HEK293 (cell line): ENCODE results near the gene UNC80.

Experiments
- CTCF ChIA-PET: fragments of 350-600 bp; formaldehyde crosslinking; extraction: SDS; loops from one replicate; lab custom pipeline; 2021; ENCODE audit warnings: antibody characterized with exemption; lab: Yijun Ruan, JAX
- POLR2A ChIA-PET: fragments of 300-600 bp; formaldehyde crosslinking; extraction: SDS; loops from one replicate; lab custom pipeline; 2020; ENCODE audit warnings: antibody characterized with exemption, inconsistent platforms; lab: Yijun Ruan, JAX
- H3K27ac ChIP-seq: fragments of 200-500 bp; sonication (Bioruptor generic); 2 replicates; pipeline ENCODE4 v1.5.1; 2014; ENCODE audit warnings: low read depth, low read length, control low read depth, inconsistent platforms; ENCODE audit errors: extremely low read depth
- H3K36me3 ChIP-seq, 2 experiments: fragments of 200-500 bp in 1 of 2; sonication (Bioruptor generic) in 1 of 2; 1 replicate in 1 of 2; 2 replicates in 1 of 2; pipeline ENCODE4 v1.5.1; 2014 to 2017; ENCODE audit warnings: inconsistent platforms in 2 of 2, low read length in 2 of 2; ENCODE audit not compliant: control insufficient read depth in 2 of 2, insufficient read depth in 1 of 2
- H3K4me1 ChIP-seq: fragments of 200-500 bp; sonication (Bioruptor generic); 2 replicates; pipeline ENCODE4 v1.5.1; 2014; ENCODE audit warnings: mild to moderate bottlenecking, low read length, inconsistent platforms; ENCODE audit not compliant: control insufficient read depth, insufficient read depth
- H3K4me3 ChIP-seq: 2 replicates; pipeline ENCODE4 v1.5.1; 2011; ENCODE audit warnings: low read depth, mild to moderate bottlenecking, control low read depth, low read length, moderate library complexity
- H3K9me3 ChIP-seq: fragments of 200-500 bp; sonication (Bioruptor generic); 2 replicates; pipeline ENCODE4 v1.5.1; 2014; ENCODE audit warnings: low read depth, low read length, inconsistent platforms; ENCODE audit not compliant: control insufficient read depth, insufficient read depth
- BCL11B ChIP-seq: fragments of 450-650 bp; formaldehyde crosslinking; IDR thresholded peaks from 2 replicates; pipeline ENCODE4 v1.5.1; 2016; ENCODE audit warnings: low read depth, missing biosample characterization, missing genetic modification characterization
- HOXC10 ChIP-seq: sonication (generic); formaldehyde crosslinking; IDR thresholded peaks from 2 replicates; pipeline ENCODE4 v1.8.1; 2023; ENCODE audit warnings: mild to moderate bottlenecking, missing genetic modification reagents
- SCRT2 ChIP-seq: fragments of 450-650 bp; formaldehyde crosslinking; IDR thresholded peaks from 2 replicates; pipeline ENCODE4 v1.5.1; 2016; ENCODE audit warnings: missing biosample characterization, missing genetic modification characterization
- SP7 ChIP-seq: fragments of 450-650 bp; formaldehyde crosslinking; IDR thresholded peaks from 2 replicates; pipeline ENCODE4 v1.5.1; 2016; ENCODE audit warnings: missing biosample characterization, missing genetic modification characterization
- YY2 ChIP-seq: fragments of 450-650 bp; formaldehyde crosslinking; IDR thresholded peaks from 2 replicates; pipeline ENCODE4 v1.5.1; 2016; ENCODE audit warnings: missing biosample characterization, missing genetic modification characterization
- ZNF140 ChIP-seq: fragments of 450-650 bp; formaldehyde crosslinking; IDR thresholded peaks from 2 replicates; pipeline ENCODE4 v1.5.1; 2016; ENCODE audit warnings: missing biosample characterization, missing genetic modification characterization
- ZNF175 ChIP-seq: fragments of 450-650 bp; formaldehyde crosslinking; IDR thresholded peaks from 2 replicates; pipeline ENCODE4 v1.5.1; 2016; ENCODE audit warnings: missing biosample characterization, missing genetic modification characterization
- ZNF223 ChIP-seq: fragments of 450-650 bp; formaldehyde crosslinking; IDR thresholded peaks from 2 replicates; pipeline ENCODE4 v1.5.1; 2016; ENCODE audit warnings: missing biosample characterization, missing genetic modification characterization
- ZNF501 ChIP-seq: fragments of 450-650 bp; formaldehyde crosslinking; IDR thresholded peaks from 2 replicates; pipeline ENCODE4 v1.5.1; 2016; ENCODE audit warnings: missing biosample characterization, missing genetic modification characterization
- ZNF514 ChIP-seq: fragments of 450-650 bp; formaldehyde crosslinking; IDR thresholded peaks from 2 replicates; pipeline ENCODE4 v1.5.1; 2016; ENCODE audit warnings: missing biosample characterization, missing genetic modification characterization
- ZNF555 ChIP-seq: fragments of 450-650 bp; formaldehyde crosslinking; conservative IDR thresholded peaks from 2 replicates; pipeline ENCODE4 v1.5.1; 2017; ENCODE audit warnings: missing biosample characterization, mild to moderate bottlenecking, missing genetic modification characterization, inconsistent platforms
- ZNF561 ChIP-seq: fragments of 450-650 bp; IDR thresholded peaks from 2 replicates; pipeline ENCODE4 v1.5.1; 2018; ENCODE audit warnings: missing biosample characterization, missing genetic modification characterization, borderline replicate concordance
- ZNF571 ChIP-seq: fragments of 450-650 bp; formaldehyde crosslinking; IDR thresholded peaks from 2 replicates; pipeline ENCODE4 v1.5.0; 2017; ENCODE audit warnings: missing biosample characterization, missing genetic modification characterization
- ZNF629 ChIP-seq: fragments of 450-650 bp; formaldehyde crosslinking; IDR thresholded peaks from 2 replicates; pipeline ENCODE4 v1.5.1; 2017; ENCODE audit warnings: missing biosample characterization, missing genetic modification characterization
- ZNF747 ChIP-seq: fragments of 450-650 bp; formaldehyde crosslinking; IDR thresholded peaks from 2 replicates; pipeline ENCODE4 v1.5.1; 2016; ENCODE audit warnings: missing biosample characterization, missing genetic modification characterization
- TF ChIP-seq, protein P1 (sequence below): fragments of 450-650 bp; formaldehyde crosslinking; conservative IDR thresholded peaks from 2 replicates; pipeline ENCODE4 v1.5.1; 2016; ENCODE audit warnings: low read depth, missing biosample characterization, missing genetic modification characterization
- TF ChIP-seq, protein P2 (sequence below): fragments of 450-650 bp; formaldehyde crosslinking; IDR thresholded peaks from 2 replicates; pipeline ENCODE4 v1.5.1; 2017; ENCODE audit warnings: missing biosample characterization, mild to moderate bottlenecking, missing genetic modification characterization, moderate library complexity
- TF ChIP-seq, protein P3 (sequence below): fragments of 450-650 bp; formaldehyde crosslinking; IDR thresholded peaks from 2 replicates; pipeline ENCODE4 v1.5.1; 2016; ENCODE audit warnings: missing biosample characterization, missing genetic modification characterization
- TF ChIP-seq, protein P4 (sequence below): fragments of 450-650 bp; formaldehyde crosslinking; IDR thresholded peaks from 2 replicates; pipeline ENCODE4 v1.5.1; 2017; ENCODE audit warnings: missing biosample characterization, missing genetic modification characterization
- TF ChIP-seq, protein P5 (sequence below): fragments of 450-650 bp; formaldehyde crosslinking; IDR thresholded peaks from 2 replicates; pipeline ENCODE4 v1.5.1; 2016; ENCODE audit warnings: missing biosample characterization, missing genetic modification characterization

The UNC80 gene

DNA sequence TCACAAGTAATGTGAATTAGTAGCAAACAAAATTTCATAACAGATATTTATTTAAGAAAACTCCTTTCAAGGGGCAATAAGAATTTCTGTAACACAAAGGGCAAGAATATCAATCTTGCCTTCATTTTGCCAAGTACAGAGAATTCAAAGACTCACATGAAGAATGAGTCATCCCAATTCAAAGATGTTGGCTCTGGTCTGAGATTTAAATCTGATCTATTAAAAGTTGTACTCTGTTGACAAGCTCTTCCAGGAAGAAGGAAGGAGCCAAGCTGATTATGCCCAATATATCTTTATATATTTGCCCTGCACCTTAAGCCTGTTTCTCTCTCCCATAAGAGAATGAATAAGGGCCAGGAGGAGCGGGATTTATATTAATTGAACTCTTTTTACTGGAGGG lies 174.9 kb downstream of the UNC80 start (continued):
- TF ChIP-seq ZNF629 (no peak), SCRT2 (tag by site-specific recombination) (no peak), ZNF501 (tag by site-specific recombination) (no peak)
- TF ChIP-seq, protein P1, sequence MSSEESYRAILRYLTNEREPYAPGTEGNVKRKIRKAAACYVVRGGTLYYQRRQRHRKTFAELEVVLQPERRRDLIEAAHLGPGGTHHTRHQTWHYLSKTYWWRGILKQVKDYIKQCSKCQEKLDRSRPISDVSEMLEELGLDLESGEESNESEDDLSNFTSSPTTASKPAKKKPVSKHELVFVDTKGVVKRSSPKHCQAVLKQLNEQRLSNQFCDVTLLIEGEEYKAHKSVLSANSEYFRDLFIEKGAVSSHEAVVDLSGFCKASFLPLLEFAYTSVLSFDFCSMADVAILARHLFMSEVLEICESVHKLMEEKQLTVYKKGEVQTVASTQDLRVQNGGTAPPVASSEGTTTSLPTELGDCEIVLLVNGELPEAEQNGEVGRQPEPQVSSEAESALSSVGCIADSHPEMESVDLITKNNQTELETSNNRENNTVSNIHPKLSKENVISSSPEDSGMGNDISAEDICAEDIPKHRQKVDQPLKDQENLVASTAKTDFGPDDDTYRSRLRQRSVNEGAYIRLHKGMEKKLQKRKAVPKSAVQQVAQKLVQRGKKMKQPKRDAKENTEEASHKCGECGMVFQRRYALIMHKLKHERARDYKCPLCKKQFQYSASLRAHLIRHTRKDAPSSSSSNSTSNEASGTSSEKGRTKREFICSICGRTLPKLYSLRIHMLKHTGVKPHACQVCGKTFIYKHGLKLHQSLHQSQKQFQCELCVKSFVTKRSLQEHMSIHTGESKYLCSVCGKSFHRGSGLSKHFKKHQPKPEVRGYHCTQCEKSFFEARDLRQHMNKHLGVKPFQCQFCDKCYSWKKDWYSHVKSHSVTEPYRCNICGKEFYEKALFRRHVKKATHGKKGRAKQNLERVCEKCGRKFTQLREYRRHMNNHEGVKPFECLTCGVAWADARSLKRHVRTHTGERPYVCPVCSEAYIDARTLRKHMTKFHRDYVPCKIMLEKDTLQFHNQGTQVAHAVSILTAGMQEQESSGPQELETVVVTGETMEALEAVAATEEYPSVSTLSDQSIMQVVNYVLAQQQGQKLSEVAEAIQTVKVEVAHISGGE: no peak

DNA sequence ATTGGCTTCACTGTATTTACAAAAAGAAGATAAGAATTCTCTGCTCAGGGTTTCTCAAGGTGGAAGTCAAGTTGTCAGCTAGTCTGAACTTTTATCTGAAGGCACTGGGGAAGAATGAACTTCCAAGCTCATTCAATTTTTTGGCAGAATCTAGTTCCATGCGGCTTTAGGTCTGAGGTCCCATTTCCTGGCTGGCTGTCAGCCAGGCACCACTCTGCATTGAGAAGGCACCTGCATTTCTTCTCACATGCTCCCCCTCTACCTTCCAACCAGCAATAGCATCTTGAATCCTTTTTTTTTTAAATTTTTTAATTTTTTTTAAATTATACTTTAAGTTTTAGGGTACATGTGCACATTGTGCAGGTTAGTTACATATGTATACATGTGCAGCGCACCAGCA lies 184.6 kb downstream of the UNC80 start:
- Histone ChIP-seq H3K4me3 (no peak overlapping the region), H3K4me1 (no peaks in the 10 kb centered on the region), H3K27ac (no peak overlapping the region), H3K9me3 (no peaks in the 10 kb centered on the region; the same call in 1 of the 2 replicates), H3K36me3 (no peaks in the 10 kb centered on the region)
- CTCF ChIA-PET: interaction anchor here (0.6 to 1.1 kb wide), 3 partner anchors 15 to 621 kb away, joined by 3 to 4 read pairs (median 3); no protein-coding TSS in a partner anchor
- POLR2A ChIA-PET: no interaction called here
- TF ChIP-seq BCL11B (tag by site-specific recombination): no peak
- TF ChIP-seq, protein P2, sequence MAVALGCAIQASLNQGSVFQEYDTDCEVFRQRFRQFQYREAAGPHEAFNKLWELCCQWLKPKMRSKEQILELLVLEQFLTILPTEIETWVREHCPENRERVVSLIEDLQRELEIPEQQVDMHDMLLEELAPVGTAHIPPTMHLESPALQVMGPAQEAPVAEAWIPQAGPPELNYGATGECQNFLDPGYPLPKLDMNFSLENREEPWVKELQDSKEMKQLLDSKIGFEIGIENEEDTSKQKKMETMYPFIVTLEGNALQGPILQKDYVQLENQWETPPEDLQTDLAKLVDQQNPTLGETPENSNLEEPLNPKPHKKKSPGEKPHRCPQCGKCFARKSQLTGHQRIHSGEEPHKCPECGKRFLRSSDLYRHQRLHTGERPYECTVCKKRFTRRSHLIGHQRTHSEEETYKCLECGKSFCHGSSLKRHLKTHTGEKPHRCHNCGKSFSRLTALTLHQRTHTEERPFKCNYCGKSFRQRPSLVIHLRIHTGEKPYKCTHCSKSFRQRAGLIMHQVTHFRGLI (tag by site-specific recombination): no peak
- TF ChIP-seq SP7 (tag by site-specific recombination): no peak
- TF ChIP-seq, protein P3, sequence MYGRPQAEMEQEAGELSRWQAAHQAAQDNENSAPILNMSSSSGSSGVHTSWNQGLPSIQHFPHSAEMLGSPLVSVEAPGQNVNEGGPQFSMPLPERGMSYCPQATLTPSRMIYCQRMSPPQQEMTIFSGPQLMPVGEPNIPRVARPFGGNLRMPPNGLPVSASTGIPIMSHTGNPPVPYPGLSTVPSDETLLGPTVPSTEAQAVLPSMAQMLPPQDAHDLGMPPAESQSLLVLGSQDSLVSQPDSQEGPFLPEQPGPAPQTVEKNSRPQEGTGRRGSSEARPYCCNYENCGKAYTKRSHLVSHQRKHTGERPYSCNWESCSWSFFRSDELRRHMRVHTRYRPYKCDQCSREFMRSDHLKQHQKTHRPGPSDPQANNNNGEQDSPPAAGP (tag by site-specific recombination): no peak
- no peak for TF ChIP-seq ZNF747 (tag by site-specific recombination)
- TF ChIP-seq, protein P4, sequence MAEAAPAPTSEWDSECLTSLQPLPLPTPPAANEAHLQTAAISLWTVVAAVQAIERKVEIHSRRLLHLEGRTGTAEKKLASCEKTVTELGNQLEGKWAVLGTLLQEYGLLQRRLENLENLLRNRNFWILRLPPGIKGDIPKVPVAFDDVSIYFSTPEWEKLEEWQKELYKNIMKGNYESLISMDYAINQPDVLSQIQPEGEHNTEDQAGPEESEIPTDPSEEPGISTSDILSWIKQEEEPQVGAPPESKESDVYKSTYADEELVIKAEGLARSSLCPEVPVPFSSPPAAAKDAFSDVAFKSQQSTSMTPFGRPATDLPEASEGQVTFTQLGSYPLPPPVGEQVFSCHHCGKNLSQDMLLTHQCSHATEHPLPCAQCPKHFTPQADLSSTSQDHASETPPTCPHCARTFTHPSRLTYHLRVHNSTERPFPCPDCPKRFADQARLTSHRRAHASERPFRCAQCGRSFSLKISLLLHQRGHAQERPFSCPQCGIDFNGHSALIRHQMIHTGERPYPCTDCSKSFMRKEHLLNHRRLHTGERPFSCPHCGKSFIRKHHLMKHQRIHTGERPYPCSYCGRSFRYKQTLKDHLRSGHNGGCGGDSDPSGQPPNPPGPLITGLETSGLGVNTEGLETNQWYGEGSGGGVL (tag by site-specific recombination): no peak
- TF ChIP-seq ZNF140 (tag by site-specific recombination): no peak
- TF ChIP-seq ZNF561 (tag by site-specific recombination): no peak
- TF ChIP-seq, protein P5, sequence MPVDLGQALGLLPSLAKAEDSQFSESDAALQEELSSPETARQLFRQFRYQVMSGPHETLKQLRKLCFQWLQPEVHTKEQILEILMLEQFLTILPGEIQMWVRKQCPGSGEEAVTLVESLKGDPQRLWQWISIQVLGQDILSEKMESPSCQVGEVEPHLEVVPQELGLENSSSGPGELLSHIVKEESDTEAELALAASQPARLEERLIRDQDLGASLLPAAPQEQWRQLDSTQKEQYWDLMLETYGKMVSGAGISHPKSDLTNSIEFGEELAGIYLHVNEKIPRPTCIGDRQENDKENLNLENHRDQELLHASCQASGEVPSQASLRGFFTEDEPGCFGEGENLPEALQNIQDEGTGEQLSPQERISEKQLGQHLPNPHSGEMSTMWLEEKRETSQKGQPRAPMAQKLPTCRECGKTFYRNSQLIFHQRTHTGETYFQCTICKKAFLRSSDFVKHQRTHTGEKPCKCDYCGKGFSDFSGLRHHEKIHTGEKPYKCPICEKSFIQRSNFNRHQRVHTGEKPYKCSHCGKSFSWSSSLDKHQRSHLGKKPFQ: no peak
- TF ChIP-seq ZNF223 (tag by site-specific recombination): no peak
- TF ChIP-seq ZNF175 (tag by site-specific recombination): no peak
- no peak for TF ChIP-seq ZNF571 (tag by site-specific recombination)
- no peak for TF ChIP-seq HOXC10
- no peak for TF ChIP-seq ZNF514 (tag by site-specific recombination)
- no peak for TF ChIP-seq ZNF555
- no peak for TF ChIP-seq YY2 (tag by site-specific recombination)
